HepG2 (cell line): ENCODE measurements around the gene GRM5. TPM values are rescaled to one million over a fixed set of nuclear protein-coding genes. Genes with fewer than 3 reads are reported as not detected.

Experiments used
- ATAC-seq: fragments of 200-7000 bp; cut with Tn5 transposase; 3 replicates; pipeline ENCODE4 v1.9.1; 2020; ENCODE audit warnings: mild to moderate bottlenecking, moderate library complexity
- BruUV-seq: library from RNA; stranded (reverse); fragments of 400-500 nt; replicated peaks from 2 replicates; lab custom pipeline; 2021; lab: Mats Ljungman, UMichigan
- CTCF ChIA-PET: fragments of 300-600 bp; formaldehyde crosslinking; extraction: SDS; loops from one replicate; lab custom pipeline; 2021; ENCODE audit warnings: low total read pairs, inconsistent platforms, low intra/inter-chr PET ratio; lab: Yijun Ruan, JAX
- POLR2A ChIA-PET: fragments of 350-600 bp; sonication (Branson Sonifier 250); formaldehyde crosslinking; loops from one replicate; lab custom pipeline; 2020; ENCODE audit warnings: antibody characterized with exemption, inconsistent platforms; lab: Yijun Ruan, JAX
- DNase-seq: peaks from one replicate; pipeline ENCODE4 v3.0.0-alpha.2; 2015; ENCODE audit warnings: low spot score
- FAIRE-seq: peaks from 3 replicates; lab custom pipeline; 2011; peaks lifted over from hg19 to GRCh38; lab: Jason Lieb, UNC
- H2AFZ ChIP-seq: one replicate; pipeline ENCODE4 v1.6.1; 2011; ENCODE audit warnings: low read length, inconsistent platforms
- H3K27ac ChIP-seq: fragments of 300-600 bp; 3 replicates; pipeline ENCODE4 v1.8.0; 2011; ENCODE audit warnings: mixed run types, mild to moderate bottlenecking, mixed read lengths, low read length, inconsistent platforms; ENCODE audit not compliant: insufficient read depth; ENCODE audit errors: extremely low read length
- H3K27me3 ChIP-seq, 2 experiments: fragments of 200-600 bp in 1 of 2; 2 replicates in 1 of 2; 3 replicates in 1 of 2; pipeline versions ENCODE4 v1.6.0 to v1.8.0; 2011; ENCODE audit warnings: low read length in 2 of 2, mild to moderate bottlenecking in 2 of 2, moderate library complexity in 2 of 2, inconsistent platforms in 1 of 2; ENCODE audit not compliant: insufficient read depth in 2 of 2, control insufficient read depth in 1 of 2
- H3K36me3 ChIP-seq, 2 experiments: fragments of 200-600 bp in 1 of 2; replicated peaks in 1 of 2; 2 replicates in 1 of 2; 3 replicates in 1 of 2; pipeline versions ENCODE4 v1.5.1 to v1.8.0; 2011; ENCODE audit warnings: low read length in 2 of 2, inconsistent platforms in 1 of 2; ENCODE audit not compliant: insufficient read depth in 2 of 2, control insufficient read depth in 1 of 2
- H3K4me1 ChIP-seq: 2 replicates; pipeline ENCODE4 v1.5.1; 2012; ENCODE audit warnings: low read length, inconsistent platforms; ENCODE audit not compliant: insufficient read depth
- H3K4me2 ChIP-seq: 2 replicates; pipeline ENCODE4 v1.6.0; 2011; ENCODE audit warnings: low read depth, low read length, inconsistent platforms
- H3K4me3 ChIP-seq, 3 experiments: fragments of 200-600 bp in 1 of 3; sonication (generic), shearing (Covaris generic) in 1 of 3; replicated peaks in 1 of 3; 2 replicates each; pipeline ENCODE4 v1.5.1; 2011 to 2016; ENCODE audit warnings: low read length in 3 of 3, inconsistent platforms in 2 of 3, low read depth in 2 of 3, mild to moderate bottlenecking in 2 of 3, control low read depth in 1 of 3, mixed read lengths in 1 of 3; ENCODE audit not compliant: insufficient read depth in 1 of 3
- H3K79me2 ChIP-seq: one replicate; pipeline ENCODE4 v1.6.1; 2011; ENCODE audit warnings: low read length, inconsistent platforms; ENCODE audit not compliant: insufficient read depth
- H3K9ac ChIP-seq: 2 replicates; pipeline ENCODE4 v1.6.0; 2011; ENCODE audit warnings: mild to moderate bottlenecking, low read depth, low read length, inconsistent platforms; ENCODE audit not compliant: insufficient read depth
- H3K9me3 ChIP-seq: 2 replicates; pipeline ENCODE4 v1.5.1; 2012; ENCODE audit warnings: mild to moderate bottlenecking, low read length
- H4K20me1 ChIP-seq: 2 replicates; pipeline ENCODE4 v1.6.0; 2011; ENCODE audit warnings: inconsistent platforms, mild to moderate bottlenecking, low read length, moderate library complexity; ENCODE audit not compliant: insufficient read depth
- JARID2 ChIP-seq: sonication (generic); formaldehyde crosslinking; IDR thresholded peaks from 2 replicates; pipeline ENCODE4 v1.8.1; 2023; ENCODE audit warnings: missing genetic modification reagents, inconsistent platforms; ENCODE audit not compliant: insufficient replicate concordance
- RCOR2 ChIP-seq: IDR thresholded peaks from 2 replicates; pipeline ENCODE4 v1.6.1; 2016; ENCODE audit warnings: missing biosample characterization, missing genetic modification reagents
- RFX3 ChIP-seq: IDR thresholded peaks from 2 replicates; pipeline ENCODE4 v1.6.1; 2016; ENCODE audit warnings: missing biosample characterization, missing genetic modification reagents
- ZNF577 ChIP-seq: sonication (generic); formaldehyde crosslinking; IDR thresholded peaks from 2 replicates; pipeline ENCODE4 v1.4.0; 2020; ENCODE audit warnings: mild to moderate bottlenecking, low read depth, missing genetic modification reagents, borderline replicate concordance
- ZNF672 ChIP-seq: sonication (generic); formaldehyde crosslinking; IDR thresholded peaks from 2 replicates; pipeline ENCODE4 v1.8.1; 2022; ENCODE audit warnings: missing genetic modification reagents
- WGBS: methylation state at CpG from one replicate; pipeline ENCODE4 v1.1.6; 2017; ENCODE audit warnings: low lambda C conversion rate; 5-methylcytosine and 5-hydroxymethylcytosine counted together
- in situ Hi-C: cut with HindIII; loops from 2 replicates; pipeline ENCODE4 v1.10.0; 2017; ENCODE audit warnings: low pct_unique_long_range_greater_than_20kb; ENCODE audit not compliant: extremely low pct_ligation_motif_present
- intact Hi-C: fragments of 100-400 bp; cut with micrococcal nuclease; formaldehyde crosslinking; loops from one replicate; pipeline ENCODE4 v1.10.0; 2022; ENCODE audit not compliant: unreplicated experiment
- polyA plus RNA-seq, 8 experiments: library from polyadenylated mRNA; depleted of rRNA in 3 of 8; stranded (reverse) in 7 of 8; unstranded in 1 of 8; fragments of >200 nt; fragmentation: Illumina TruSeq in 4 of 8; extraction: Trizol in 4 of 8; gene quantifications; 2 replicates each; pipeline versions ENCODE4 v1.2.1 to v1.2.3, GENCODE V29; 2011 to 2016; ENCODE audit warnings: low read depth in 4 of 8, missing spikeins in 1 of 8, mixed read lengths in 1 of 8; ENCODE audit not compliant: insufficient read depth in 1 of 8
- total RNA-seq, 5 experiments: library from RNA; depleted of rRNA; stranded (reverse); fragments of >200 nt; fragmentation: Illumina TruSeq; extraction: Trizol; gene quantifications; 2 replicates each; pipeline ENCODE4 v1.2.3, GENCODE V29; 2016; ENCODE audit warnings: low read depth in 1 of 5
- TF ChIP-seq, protein P1 (sequence below): sonication (generic); formaldehyde crosslinking; IDR thresholded peaks from 2 replicates; pipeline ENCODE4 v1.8.0; 2022; ENCODE audit warnings: mild to moderate bottlenecking, missing genetic modification reagents, borderline replicate concordance
- TF ChIP-seq, protein P2 (sequence below): IDR thresholded peaks from 2 replicates; pipeline ENCODE4 v1.6.1; 2012; ENCODE audit warnings: inconsistent platforms

Gene GRM5
- total and polyA plus RNA-seq, 2 of the 13 experiments (the other 11 are each of a cell fraction or from before 2014, with no cell fraction given) = not detected

DNA sequence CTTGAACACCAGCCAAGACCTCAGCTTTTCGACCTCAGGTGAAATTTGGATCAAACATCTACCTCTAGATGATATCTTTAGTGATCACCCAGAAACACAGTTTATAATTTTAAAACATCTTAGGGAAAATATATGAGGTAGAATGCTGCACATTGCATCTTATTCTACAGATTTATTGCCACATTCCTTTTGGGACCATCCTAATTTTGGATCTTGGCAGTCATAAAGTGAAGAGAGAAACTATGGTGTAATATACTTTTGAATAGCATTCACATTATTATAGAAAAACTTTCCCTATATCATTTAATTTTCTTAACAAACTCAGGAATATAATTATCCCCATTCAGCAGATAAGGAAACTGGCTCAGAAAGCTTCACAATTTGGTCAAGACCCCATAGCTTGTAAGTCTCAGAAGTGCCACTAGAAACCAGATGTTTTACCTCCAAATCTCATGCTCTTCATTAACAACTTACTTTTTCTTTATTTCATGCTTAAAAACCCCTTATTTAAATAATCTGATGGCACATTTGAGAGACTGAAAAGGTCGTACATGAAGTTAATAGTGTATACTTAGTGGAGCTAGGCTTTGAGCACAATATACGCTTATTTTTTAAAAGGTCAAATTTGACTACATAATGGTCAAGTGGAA, 529.0 kb downstream of the GRM5 start:
- TF ChIP-seq RCOR2 = no peak
- no peak for TF ChIP-seq RFX3 (CRISPR knock-in tag)
- TF ChIP-seq ZNF577 (CRISPR knock-in tag) = no peak
- TF ChIP-seq JARID2 = no peak
- TF ChIP-seq, protein P1, sequence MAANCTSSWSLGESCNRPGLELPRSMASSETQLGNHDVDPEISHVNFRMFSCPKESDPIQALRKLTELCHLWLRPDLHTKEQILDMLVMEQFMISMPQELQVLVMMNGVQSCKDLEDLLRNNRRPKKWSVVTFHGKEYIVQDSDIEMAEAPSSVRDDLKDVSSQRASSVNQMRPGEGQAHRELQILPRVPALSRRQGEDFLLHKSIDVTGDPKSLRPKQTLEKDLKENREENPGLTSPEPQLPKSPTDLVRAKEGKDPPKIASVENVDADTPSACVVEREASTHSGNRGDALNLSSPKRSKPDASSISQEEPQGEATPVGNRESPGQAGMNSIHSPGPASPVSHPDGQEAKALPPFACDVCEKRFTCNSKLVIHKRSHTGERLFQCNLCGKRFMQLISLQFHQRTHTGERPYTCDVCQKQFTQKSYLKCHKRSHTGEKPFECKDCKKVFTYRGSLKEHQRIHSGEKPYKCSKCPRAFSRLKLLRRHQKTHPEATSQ (CRISPR knock-in tag) = no peak
- TF ChIP-seq, protein P2, sequence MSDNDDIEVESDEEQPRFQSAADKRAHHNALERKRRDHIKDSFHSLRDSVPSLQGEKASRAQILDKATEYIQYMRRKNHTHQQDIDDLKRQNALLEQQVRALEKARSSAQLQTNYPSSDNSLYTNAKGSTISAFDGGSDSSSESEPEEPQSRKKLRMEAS = no peak
- no peak for TF ChIP-seq ZNF672
- H3K4me2 ChIP-seq = no peak overlapping the region
- ATAC-seq = no peak
- 29% methylated on average over 3 of the region's 3 CpGs for WGBS
- no peaks in the 10 kb centered on the region for H3K79me2 ChIP-seq
- no peak for FAIRE-seq
- H3K27ac ChIP-seq = no peak overlapping the region
- BruUV-seq = no TSS peak
- ChIA-PET CTCF (no interaction called here), POLR2A (no interaction called here)
- peaks cover 19% of the 10 kb centered on the region for H3K4me1 ChIP-seq
- in situ Hi-C loops = loop anchor here (25.0 kb wide), 2 partner anchors 524 to 1074 kb away; no protein-coding TSS in a partner anchor
- DNase-seq = no peak
- intact Hi-C loops = no loop called here
- H3K9me3 ChIP-seq = no peaks in the 10 kb centered on the region
- no peak overlapping the region for H3K9ac ChIP-seq
- H3K36me3 ChIP-seq = no peaks in the 10 kb centered on the region
- H2AFZ ChIP-seq = no peak overlapping the region
- H4K20me1 ChIP-seq = no peaks in the 10 kb centered on the region
- H3K27me3 ChIP-seq = no peaks in the 10 kb centered on the region
- H3K4me3 ChIP-seq = no peak overlapping the region
